A549 (cell line): Measurements from ENCODE around the gene SLIT2. TPM values are rescaled to one million over a fixed set of nuclear protein-coding genes. Genes with fewer than 3 reads are reported as not detected.

Experiments used
- ATAC-seq, 2 experiments: fragments of 200-7000 bp in 1 of 2; fragments of >200 bp in 1 of 2; cut with Nextera tagmentation in 1 of 2; cut with Tn5 transposase in 1 of 2; 3 replicates each; pipeline versions ENCODE4 v1.8.0 to v1.9.1; 2018 to 2020; ENCODE audit warnings: mild to moderate bottlenecking in 1 of 2, moderate library complexity in 1 of 2
- CTCF ChIA-PET: fragments of 300-600 bp; sonication (Branson Sonifier 250); formaldehyde crosslinking; extraction: SDS; loops from one replicate; lab custom pipeline; 2021; ENCODE audit warnings: antibody characterized with exemption, inconsistent platforms; lab: Yijun Ruan, JAX
- POLR2A ChIA-PET: fragments of 350-600 bp; formaldehyde crosslinking; extraction: SDS; loops from one replicate; lab custom pipeline; 2021; ENCODE audit warnings: antibody characterized with exemption, inconsistent platforms; lab: Yijun Ruan, JAX
- DNase-seq, 2 experiments: peaks; one replicate each; pipeline versions ENCODE4 v3.0.0 to v3.0.0-alpha.2; 2011 to 2016; ENCODE audit warnings: low read depth in 1 of 2, low spot score in 1 of 2
- FAIRE-seq: peaks from 2 replicates; lab custom pipeline; 2011; peaks lifted over from hg19 to GRCh38; lab: Jason Lieb, UNC
- H3K27ac ChIP-seq, 2 experiments: fragments of >200 bp; sonication (Bioruptor Twin); formaldehyde crosslinking; 3 replicates each; pipeline ENCODE4 v1.5.1; 2016 to 2017
- H3K4me1 ChIP-seq: fragments of >200 bp; sonication (Bioruptor Twin); formaldehyde crosslinking; 3 replicates; pipeline ENCODE4 v1.6.1; 2016
- H3K4me2 ChIP-seq: fragments of >200 bp; sonication (Bioruptor Twin); formaldehyde crosslinking; 3 replicates; pipeline ENCODE4 v1.6.1; 2016
- H3K4me3 ChIP-seq: fragments of >200 bp; sonication (Bioruptor Twin); formaldehyde crosslinking; 3 replicates; pipeline ENCODE4 v1.5.1; 2016
- H3K9me3 ChIP-seq: fragments of >200 bp; sonication (Bioruptor Twin); formaldehyde crosslinking; 3 replicates; pipeline ENCODE4 v1.6.1; 2016
- ATOH8 ChIP-seq: fragments of 250-450 bp; sonication (Bioruptor Pico); IDR thresholded peaks from 2 replicates; pipeline ENCODE4 v1.5.0; 2020; ENCODE audit warnings: low read depth, mild to moderate bottlenecking, moderate library complexity
- BHLHE40 ChIP-seq: IDR thresholded peaks from 2 replicates; pipeline ENCODE4 v1.6.1; 2012; ENCODE audit warnings: low read depth, low read length, inconsistent platforms
- CHD2 ChIP-seq: fragments of 150-350 bp; IDR thresholded peaks from 2 replicates; pipeline ENCODE4 v1.6.1; 2014; ENCODE audit warnings: low read length; ENCODE audit not compliant: partially characterized antibody
- CTCF ChIP-seq: fragments of >200 bp; sonication (Bioruptor Twin); formaldehyde crosslinking; IDR thresholded peaks from 3 replicates; pipeline ENCODE4 v1.5.1; 2016
- EHF ChIP-seq: fragments of 250-450 bp; sonication (Bioruptor Pico); IDR thresholded peaks from 2 replicates; pipeline ENCODE4 v1.5.0; 2020; ENCODE audit warnings: mild to moderate bottlenecking
- EHMT2 ChIP-seq: fragments of 200-600 bp; sonication (generic); IDR thresholded peaks from 2 replicates; pipeline ENCODE4 v1.6.1; 2016; ENCODE audit warnings: antibody characterized with exemption, low read depth, mild to moderate bottlenecking, moderate library complexity
- FOSL2 ChIP-seq, 2 experiments: fragments of 450-650 bp in 1 of 2; fragments of >200 bp in 1 of 2; sonication (Bioruptor Twin) in 1 of 2; formaldehyde crosslinking; IDR thresholded peaks; 2 replicates each; pipeline versions ENCODE4 v1.5.0 to v1.6.1; 2016 to 2020; ENCODE audit warnings: mild to moderate bottlenecking in 1 of 2, moderate library complexity in 1 of 2
- GATA3 ChIP-seq: IDR thresholded peaks from 2 replicates; pipeline ENCODE4 v1.6.1; 2012; ENCODE audit warnings: borderline replicate concordance
- HES2 ChIP-seq: fragments of >200 bp; sonication (Bioruptor Twin); formaldehyde crosslinking; IDR thresholded peaks from 2 replicates; pipeline ENCODE4 v1.6.1; 2016
- HEYL ChIP-seq: fragments of 250-450 bp; sonication (Bioruptor Pico); IDR thresholded peaks from 2 replicates; pipeline ENCODE4 v1.8.0; 2021; ENCODE audit warnings: mild to moderate bottlenecking, moderate library complexity
- HOXA7 ChIP-seq: fragments of 250-450 bp; sonication (Bioruptor Pico); IDR thresholded peaks from 2 replicates; pipeline ENCODE4 v1.5.0; 2020; ENCODE audit warnings: mild to moderate bottlenecking, moderate library complexity
- HOXB13 ChIP-seq: fragments of 250-450 bp; sonication (Bioruptor Pico); IDR thresholded peaks from 2 replicates; pipeline ENCODE4 v1.5.0; 2020; ENCODE audit warnings: low read depth, mild to moderate bottlenecking, moderate library complexity
- HOXB5 ChIP-seq: fragments of 250-450 bp; sonication (Bioruptor Pico); IDR thresholded peaks from 2 replicates; pipeline ENCODE4 v1.5.0; 2020; ENCODE audit warnings: mild to moderate bottlenecking, moderate library complexity
- JUN ChIP-seq, 2 experiments: fragments of >200 bp; sonication (Bioruptor Twin); formaldehyde crosslinking; IDR thresholded peaks; 2 replicates in 1 of 2; 3 replicates in 1 of 2; pipeline ENCODE4 v1.6.1; 2016 to 2017
- JUNB ChIP-seq: fragments of >200 bp; sonication (Bioruptor Twin); formaldehyde crosslinking; IDR thresholded peaks from 2 replicates; pipeline ENCODE4 v1.6.1; 2016
- KDM1A ChIP-seq: fragments of 200-600 bp; sonication (generic); IDR thresholded peaks from 2 replicates; pipeline ENCODE4 v1.6.1; 2016; ENCODE audit warnings: low read depth, mild to moderate bottlenecking
- MAFK ChIP-seq: fragments of 450-650 bp; IDR thresholded peaks from 2 replicates; pipeline ENCODE4 v1.6.1; 2014; ENCODE audit not compliant: partially characterized antibody
- MAZ ChIP-seq: fragments of 150-350 bp; IDR thresholded peaks from 2 replicates; pipeline ENCODE4 v1.6.1; 2014; ENCODE audit warnings: antibody characterized with exemption, low read depth, low read length, borderline replicate concordance
- MYC ChIP-seq: IDR thresholded peaks from 2 replicates; pipeline ENCODE4 v1.6.1; 2012; ENCODE audit warnings: mild to moderate bottlenecking, inconsistent platforms, low read length, improper control_type of control experiment, borderline replicate concordance
- NR3C1 ChIP-seq: fragments of >200 bp; sonication (Bioruptor Twin); formaldehyde crosslinking; IDR thresholded peaks from 3 replicates; pipeline ENCODE4 v1.6.1; 2017
- PHF8 ChIP-seq: fragments of 200-600 bp; sonication (generic); IDR thresholded peaks from 2 replicates; pipeline ENCODE4 v1.6.1; 2016; ENCODE audit warnings: low read depth, mild to moderate bottlenecking, antibody characterized with exemption, moderate library complexity, borderline replicate concordance
- POLR2A ChIP-seq: IDR thresholded peaks from 2 replicates; pipeline ENCODE4 v1.6.1; 2012; ENCODE audit warnings: mild to moderate bottlenecking, low read length
- RFX5 ChIP-seq: fragments of 450-650 bp; IDR thresholded peaks from 2 replicates; pipeline ENCODE4 v1.7.1; 2014; ENCODE audit warnings: antibody characterized with exemption, mild to moderate bottlenecking, moderate library complexity
- SMC3 ChIP-seq: fragments of >200 bp; sonication (Bioruptor Twin); formaldehyde crosslinking; IDR thresholded peaks from 3 replicates; pipeline ENCODE4 v1.6.1; 2018; ENCODE audit warnings: inconsistent platforms
- SREBF2 ChIP-seq: fragments of 450-650 bp; IDR thresholded peaks from 2 replicates; pipeline ENCODE4 v1.6.1; 2014; ENCODE audit warnings: mild to moderate bottlenecking, moderate library complexity
- TP53 ChIP-seq: fragments of 250-450 bp; sonication (Bioruptor Pico); IDR thresholded peaks from 2 replicates; pipeline ENCODE4 v1.5.0; 2021; ENCODE audit warnings: mild to moderate bottlenecking, moderate library complexity
- ZFP36 ChIP-seq: fragments of 450-650 bp; IDR thresholded peaks from 2 replicates; pipeline ENCODE4 v1.6.1; 2014; ENCODE audit warnings: borderline replicate concordance; ENCODE audit not compliant: partially characterized antibody
- ZNF302 ChIP-seq: fragments of 250-450 bp; sonication (Bioruptor Pico); IDR thresholded peaks from 2 replicates; pipeline ENCODE4 v1.9.0; 2021; ENCODE audit warnings: inconsistent platforms, mild to moderate bottlenecking, moderate library complexity
- ZSCAN20 ChIP-seq: fragments of 250-450 bp; sonication (Bioruptor Pico); IDR thresholded peaks from 2 replicates; pipeline ENCODE4 v1.8.0; 2022; ENCODE audit warnings: mild to moderate bottlenecking, moderate library complexity
- WGBS: methylation state at CpG from one replicate; pipeline ENCODE4 v1.1.6; 2017; ENCODE audit errors: missing lambda C conversion rate; 5-methylcytosine and 5-hydroxymethylcytosine counted together
- polyA plus RNA-seq, 4 experiments: library from polyadenylated mRNA; depleted of rRNA in 3 of 4; stranded (reverse); fragments of >200 nt; fragmentation: RNase III in 1 of 4; extraction: RNeasy Plus Mini Kit Qiagen cat#74134 plus additional on column Dnase treatment in 1 of 4; gene quantifications; 2 replicates in 3 of 4; 3 replicates in 1 of 4; pipeline ENCODE4 v1.2.3, GENCODE V29; 2011 to 2017

The SLIT2 gene
- polyA plus RNA-seq, 2 of the 4 experiments (the other 2 are of a cell fraction), result not detected

- ATAC-seq (no peak), FAIRE-seq (no peak), DNase-seq (no peak)
- 48% methylated on average over 20 of the region's 72 CpGs for WGBS
- Histone ChIP-seq H3K27ac (no peak overlapping the region), H3K4me3 (no peak overlapping the region), H3K9me3 (no peaks in the 10 kb centered on the region), H3K4me2 (no peak overlapping the region), H3K4me1 (no peaks in the 10 kb centered on the region)
- CTCF ChIA-PET, result no interaction called here
- POLR2A ChIA-PET, result no interaction called here
- TF ChIP-seq HOXA7, result no peak
- no peak for TF ChIP-seq MAZ
- TF ChIP-seq NR3C1, result no peak
- no peak for TF ChIP-seq ZNF302 (CRISPR knock-in tag)
- no peak for TF ChIP-seq JUN (IDR thresholded peaks at IDR 0.05)
- no peak for TF ChIP-seq ZSCAN20
- no peak for TF ChIP-seq CHD2
- TF ChIP-seq POLR2A, result no peak
- TF ChIP-seq RFX5, result no peak
- no peak for TF ChIP-seq TP53
- TF ChIP-seq KDM1A, result no peak
Measured at GRCh38 chr4:20254511-20255250, 3.0 kb downstream of the SLIT2 start.

GRCh38 chr4:20255251-20255586, 3.5 kb downstream of the SLIT2 start:
- 33% methylated on average over 8 of the region's 8 CpGs for WGBS
- FAIRE-seq (no peak), DNase-seq (no peak), ATAC-seq (no peak)
- TF ChIP-seq EHF, result no peak
- no peak for TF ChIP-seq PHF8
- TF ChIP-seq HES2, result no peak
- TF ChIP-seq FOSL2 (IDR thresholded peaks at IDR 0.05), result no peak
- TF ChIP-seq FOSL2 (CRISPR knock-in tag; IDR thresholded peaks at IDR 0.05), result no peak
- TF ChIP-seq HOXB13 (CRISPR knock-in tag), result no peak
- no peak for TF ChIP-seq SREBF2
- no peak for TF ChIP-seq ATOH8 (CRISPR knock-in tag)
- no peak for TF ChIP-seq MAFK
- TF ChIP-seq SMC3, result no peak
- no peak for TF ChIP-seq GATA3
- no peak for TF ChIP-seq HEYL (CRISPR knock-in tag)
- TF ChIP-seq EHMT2, result no peak
- TF ChIP-seq CTCF, result no peak
- TF ChIP-seq BHLHE40, result no peak
- TF ChIP-seq POLR2A, result no peak
- no peak for TF ChIP-seq HOXB5
- no peak for TF ChIP-seq ZFP36
- TF ChIP-seq JUNB, result no peak
- no peak for TF ChIP-seq MYC
- Histone ChIP-seq H3K27ac (no peak overlapping the region), H3K4me3 (no peak overlapping the region), H3K4me1 (no peaks in the 10 kb centered on the region), H3K9me3 (no peaks in the 10 kb centered on the region), H3K4me2 (no peak overlapping the region)
- CTCF ChIA-PET, result no interaction called here
- POLR2A ChIA-PET, result no interaction called here
